SK-N-MC (cell line): ENCODE measurements around the gene RCAN1.

Experiments
- EZH2 ChIP-seq: fragments of 200-600 bp; sonication (generic); IDR thresholded peaks from one replicate; pipeline ENCODE4 v1.6.1; 2017; ENCODE audit warnings: antibody characterized with exemption
- FOXP2 ChIP-seq: optimal IDR thresholded peaks from 2 replicates; pipeline ENCODE3; 2011; ENCODE audit warnings: mild to moderate bottlenecking, moderate library complexity; ENCODE audit not compliant: insufficient read depth; ENCODE audit errors: extremely low read length, control extremely low read depth
- POLR2AphosphoS5 ChIP-seq: IDR thresholded peaks from 2 replicates; pipeline ENCODE4 v1.6.1; 2012; ENCODE audit warnings: mild to moderate bottlenecking, low read depth, low read length, borderline replicate concordance

GRCh38 chr21:34560021-34560420 lies 54.9 kb downstream of the RCAN1 start:
- no peak for TF ChIP-seq POLR2AphosphoS5
- TF ChIP-seq EZH2, result no peak
- TF ChIP-seq FOXP2, result no peak
